Adrenal gland (tissue), 5 donors: Measurements from ENCODE around the gene KRTAP12-3.

ENCODE experiments used
- CTCF ChIP-seq, 6 experiments: fragments of 450-650 bp in 4 of 6; fragments of 200-600 bp in 2 of 6; sonication (generic) in 1 of 6; IDR thresholded peaks; 1 replicate in 5 of 6; 2 replicates in 1 of 6; pipeline versions ENCODE4 v1.5.1 to v1.8.0; 2016 to 2021; ENCODE audit warnings: antibody characterized with exemption in 6 of 6, mild to moderate bottlenecking in 2 of 6, moderate library complexity in 1 of 6
- POLR2A ChIP-seq, 2 donors: fragments of 450-650 bp; IDR thresholded peaks; one replicate each; pipeline ENCODE4 v1.6.1; 2017; ENCODE audit warnings: antibody characterized with exemption in 2 of 2, mild to moderate bottlenecking in 2 of 2, moderate library complexity in 1 of 2
- donor health status: DM: no; HTN: no; CAD: no.

- no peak for TF ChIP-seq CTCF (IDR thresholded peaks at IDR 0.05)
- no peak for TF ChIP-seq POLR2A (IDR thresholded peaks at IDR 0.05)
Measured at GRCh38 chr21:44706026-44706705, 48.4 kb downstream of the KRTAP12-3 start.
